Fibroblast of skin of left quadriceps (primary cell): ENCODE results near the gene HID1.
"Not testable (repeated sequence)": the region's sequence is repeated elsewhere in the genome, so short reads cannot be mapped to it uniquely, and the experiment has no call there.

Experiments used
- DNase-seq, 2 experiments: peaks; one replicate each; pipeline ENCODE4 v3.0.0-alpha.2; 2013; ENCODE audit warnings: low read depth in 2 of 2

HID1 gene

GRCh38 chr17:74999523-74999922, 27.0 kb upstream of the HID1 start:
- no peak for DNase-seq

DNA sequence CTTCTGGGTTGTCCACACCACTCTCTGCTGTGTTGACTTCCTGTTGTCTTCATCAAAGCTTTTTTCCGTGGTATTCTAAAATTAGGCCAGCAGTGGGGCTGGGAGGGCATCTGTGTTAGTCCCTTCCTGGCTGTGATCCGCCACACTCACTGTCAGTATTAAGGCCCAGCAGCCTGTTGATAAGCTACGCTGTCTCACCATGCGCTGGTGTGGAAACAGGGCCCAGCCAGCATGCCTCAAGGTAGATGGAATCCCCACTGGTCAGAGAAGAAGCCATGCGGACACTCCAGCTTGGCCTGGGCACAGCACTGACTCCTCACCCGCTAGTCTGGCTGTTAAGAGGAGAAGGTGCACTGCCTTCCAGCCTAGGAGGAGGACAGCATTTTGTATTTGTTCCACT, 26.2 kb upstream of the HID1 start:
- no peak for DNase-seq

DNA sequence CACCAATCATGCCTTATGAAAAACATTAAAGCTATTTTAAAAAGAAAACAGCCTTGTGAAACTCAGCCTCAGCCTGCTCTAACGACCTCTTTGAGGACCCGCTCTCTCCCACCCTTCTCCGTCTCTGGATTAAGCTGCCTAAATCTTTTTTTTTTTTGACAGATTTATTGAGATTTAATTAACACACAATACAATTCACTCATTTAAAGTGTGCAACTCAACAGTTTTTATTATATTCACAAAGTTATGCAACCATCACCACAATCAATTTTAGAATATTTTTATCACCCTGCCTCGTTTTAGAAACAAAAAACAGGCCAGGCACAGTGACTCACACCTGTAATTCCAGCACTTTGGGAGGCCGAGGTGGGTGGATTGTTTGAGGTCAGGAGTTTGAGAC, 23.3 kb upstream of the HID1 start:
- no peak for DNase-seq

GRCh38 chr17:74994440-74994839, 21.9 kb upstream of the HID1 start:
- DNase-seq, result peak; percentile 55 to 63

GRCh38 chr17:74992223-74992622, 19.7 kb upstream of the HID1 start:
- DNase-seq, result no peak

- no peak for DNase-seq
Measured at GRCh38 chr17:74990581-74991105, 18.1 kb upstream of the HID1 start.

DNA sequence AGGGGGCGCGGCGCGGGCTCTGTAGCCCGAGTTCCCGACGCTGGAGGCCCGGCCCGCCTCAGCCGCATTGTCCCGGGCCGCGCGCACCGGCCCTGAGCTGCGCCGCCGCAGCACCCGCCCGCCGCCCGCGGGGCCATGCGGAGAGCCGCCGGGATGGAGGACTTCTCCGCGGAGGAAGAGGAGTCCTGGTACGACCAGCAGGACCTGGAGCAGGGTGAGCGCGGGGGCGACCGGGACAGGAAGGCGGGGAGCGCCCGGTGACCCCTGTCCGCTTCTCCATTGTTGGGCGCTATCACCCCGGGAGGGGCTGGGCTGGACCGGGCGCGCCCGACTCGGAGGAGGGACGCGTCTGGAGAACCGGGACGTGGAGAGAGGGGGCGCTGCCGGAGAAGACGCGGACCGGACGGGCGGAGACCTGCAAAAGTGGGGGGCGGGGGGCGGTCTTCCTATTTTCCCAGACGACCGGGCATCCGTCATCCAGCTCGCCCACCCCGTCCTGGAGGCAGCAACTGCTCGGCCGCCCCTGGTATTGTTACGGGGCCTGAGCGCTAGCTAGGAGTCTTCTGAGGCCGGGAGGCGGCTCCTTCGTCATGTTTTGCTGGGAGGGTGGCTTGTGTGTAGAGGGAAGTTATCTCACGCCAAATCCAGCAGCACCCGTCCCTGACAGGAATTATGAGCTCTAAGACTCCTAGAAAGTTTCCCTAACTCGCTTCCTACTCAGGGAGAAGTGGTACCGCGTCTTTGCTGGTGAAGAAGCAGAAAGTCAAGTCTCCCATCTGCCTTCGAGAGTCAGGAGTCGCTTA, 15.6 kb upstream of the HID1 start:
- DNase-seq, result peak; percentile 63

DNA sequence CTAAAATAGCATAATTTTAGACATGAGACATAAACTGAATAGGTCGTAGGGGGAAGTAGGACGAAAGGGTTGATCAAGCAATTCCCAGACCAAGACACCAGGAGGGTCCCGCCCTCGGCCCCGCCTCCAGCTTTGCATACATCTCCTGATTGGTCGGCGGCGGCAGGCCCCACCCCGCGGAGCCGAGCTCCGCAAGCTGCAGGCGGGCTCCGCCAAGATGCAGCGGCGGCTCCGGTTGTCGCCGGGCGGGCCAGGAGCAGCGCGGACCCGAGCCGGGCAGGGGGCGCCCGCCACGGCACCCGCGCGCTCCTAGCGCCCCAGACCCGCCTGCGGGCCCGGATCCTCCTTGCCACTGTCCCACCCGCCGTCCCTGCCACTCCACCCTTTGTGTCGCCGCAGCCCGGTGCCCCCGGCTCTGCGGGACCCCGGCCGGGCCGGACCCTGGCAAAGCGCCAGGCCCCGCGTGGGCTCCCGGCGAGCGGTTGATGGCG, 14.9 kb upstream of the HID1 start, which contains the start of gene CDR2L:
CDR2L (plus strand) TSS at position 215 of the 491 bp plus-strand sequence. CDS start 412 bp downstream, outside the sequence.
- peak; percentile 79 to 81 for DNase-seq

DNA sequence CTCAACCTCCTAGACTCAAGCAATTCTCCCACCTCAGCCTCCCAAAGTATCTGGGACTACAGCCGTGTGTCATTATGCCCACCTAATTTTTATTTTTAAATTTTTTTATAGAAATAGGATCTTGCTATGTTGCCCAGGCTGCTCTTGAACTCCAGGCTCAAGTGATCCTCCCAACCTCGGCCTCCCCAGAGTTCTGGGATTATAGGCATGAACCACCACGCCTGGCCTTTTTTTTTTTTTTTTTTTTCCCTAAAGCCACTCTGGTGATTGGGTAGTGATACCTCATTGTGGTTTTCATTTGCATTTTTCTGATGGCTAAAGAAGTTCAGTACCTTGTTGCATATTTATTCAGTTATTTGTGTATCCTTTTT, 13.6 kb upstream of the HID1 start:
- DNase-seq, result no peak

DNA sequence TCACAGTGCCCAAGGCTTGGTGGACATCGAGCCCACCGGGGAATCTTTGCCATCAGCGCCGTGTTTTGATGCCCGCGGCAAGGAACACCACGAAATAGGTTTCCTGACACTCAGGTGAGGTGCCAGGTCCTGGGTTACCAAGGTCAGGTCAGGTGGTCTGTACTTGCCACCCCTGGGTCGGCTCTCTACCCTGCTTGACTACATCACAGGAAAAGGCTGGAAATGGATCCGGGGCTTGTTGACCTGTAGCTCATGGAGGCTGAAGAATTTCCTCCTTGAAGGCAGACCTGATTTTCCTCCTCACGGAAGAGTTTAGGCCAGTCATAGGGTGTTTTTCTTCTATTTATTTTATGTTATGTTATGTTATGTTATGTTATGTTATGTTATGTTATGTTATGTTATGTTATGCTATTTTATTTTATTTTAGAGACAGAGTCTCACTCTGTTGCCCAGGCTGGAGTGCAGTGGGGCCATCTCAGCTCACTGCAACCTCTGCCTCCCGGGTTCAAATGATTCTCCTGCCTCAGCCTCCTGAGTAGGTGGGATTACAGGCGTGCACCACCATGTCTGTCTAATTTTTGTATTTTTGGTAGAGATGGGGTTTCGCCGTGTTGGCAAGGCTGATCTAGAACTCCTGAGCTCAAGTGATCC, 10.2 kb upstream of the HID1 start:
- DNase-seq, result not testable (repeated sequence)

- no peak for DNase-seq
Measured at GRCh38 chr17:74981979-74982662, 9.6 kb upstream of the HID1 start.

GRCh38 chr17:74981318-74981978, 8.9 kb upstream of the HID1 start:
- DNase-seq, result no peak

DNA sequence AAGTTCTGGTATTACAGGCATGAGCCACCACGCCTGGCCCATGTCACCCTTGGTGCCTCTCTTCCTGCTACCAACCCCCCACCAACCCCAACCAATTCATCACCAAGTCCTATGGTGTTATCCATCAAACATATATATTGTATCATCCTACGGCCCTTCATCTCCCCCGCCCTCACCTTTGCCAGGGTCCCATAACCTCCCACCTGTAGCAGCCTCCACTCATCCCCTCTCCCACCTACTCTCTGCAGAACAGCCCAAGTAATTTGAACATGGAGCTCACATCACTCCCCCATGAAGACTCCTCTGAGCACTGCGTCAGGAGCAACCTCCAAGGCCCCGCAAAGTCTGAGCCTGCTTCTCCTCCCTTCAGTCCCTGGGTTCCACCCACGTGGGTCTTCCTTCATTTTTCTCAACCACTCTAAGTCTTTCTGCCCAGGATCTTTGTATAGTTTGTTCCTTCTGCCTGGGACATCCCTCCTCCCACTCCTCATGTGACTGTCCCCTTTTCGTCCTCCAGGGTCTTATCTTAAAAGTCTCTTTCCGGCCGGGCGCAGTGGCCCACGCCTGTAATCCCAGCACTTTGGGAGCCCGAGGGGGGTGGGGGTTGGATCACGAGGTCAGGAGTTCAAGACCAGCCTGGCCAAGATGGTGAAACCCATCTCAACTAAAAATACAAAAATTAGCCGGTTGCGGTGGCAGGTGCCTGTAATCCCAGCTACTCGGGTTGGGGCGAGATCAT, 7.0 kb upstream of the HID1 start:
- no peak for DNase-seq

DNA sequence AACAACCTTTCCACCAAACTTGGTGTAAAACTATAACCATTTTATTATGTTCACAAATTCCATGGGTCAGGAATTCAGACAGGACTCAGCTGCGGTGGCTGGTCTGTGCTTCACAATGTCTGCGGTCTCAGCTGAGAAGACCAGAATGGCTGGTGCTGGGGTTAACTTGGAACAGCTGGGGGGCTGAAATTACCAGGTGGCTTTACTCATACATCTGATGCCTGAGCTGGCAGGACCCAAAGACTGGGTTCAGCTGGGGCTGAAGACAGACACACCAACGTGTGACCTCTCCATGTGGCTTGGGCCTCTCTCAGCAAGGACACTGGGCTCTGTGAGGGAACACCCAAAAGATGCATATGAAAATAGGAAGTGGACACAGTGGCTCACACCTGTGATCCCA, 5.7 kb upstream of the HID1 start:
- DNase-seq, result no peak

GRCh38 chr17:74977802-74978201, 5.2 kb upstream of the HID1 start:
- DNase-seq, result no peak

- DNase-seq, result no peak
Measured at GRCh38 chr17:74975943-74976342, 3.4 kb upstream of the HID1 start.

GRCh38 chr17:74972973-74973328, 392 bp upstream of the HID1 start:
- DNase-seq, result no peak

GRCh38 chr17:74971842-74972106, 785 bp downstream of the HID1 start:
- no peak for DNase-seq

GRCh38 chr17:74971069-74971841, 1.3 kb downstream of the HID1 start:
- DNase-seq, result no peak

GRCh38 chr17:74970395-74970794, 2.2 kb downstream of the HID1 start:
- no peak for DNase-seq

- not testable (repeated sequence) for DNase-seq
Measured at GRCh38 chr17:74969501-74969900, 3.1 kb downstream of the HID1 start.
